Activated naive CD4-positive, alpha-beta T cell (primary cell): ENCODE data around the gene STK33.

Experiments
- DNase-seq, 4 experiments: peaks; one replicate each; lab custom pipeline; 2025; lab: John Stamatoyannopoulos, UW

The STK33 gene

GRCh38 chr11:8603696-8604077, 9.7 kb upstream of the STK33 start:
- DNase-seq, result no peak

- no peak for DNase-seq
Observed at GRCh38 chr11:8601376-8602133, 7.5 kb upstream of the STK33 start.

- no peak for DNase-seq
Observed at GRCh38 chr11:8598506-8598905, 4.5 kb upstream of the STK33 start.

- no peak for DNase-seq
Observed at GRCh38 chr11:8597182-8597581, 3.2 kb upstream of the STK33 start.

- no peak for DNase-seq
Observed at GRCh38 chr11:8596504-8597046, 2.5 kb upstream of the STK33 start.

- DNase-seq, result no peak
Observed at GRCh38 chr11:8593455-8593854, 573 bp downstream of the STK33 start.

GRCh38 chr11:8587915-8588314, 6.1 kb downstream of the STK33 start:
- DNase-seq, result no peak

- DNase-seq, result no peak
Observed at GRCh38 chr11:8586805-8587204, 7.2 kb downstream of the STK33 start.

GRCh38 chr11:8586184-8586583, 7.8 kb downstream of the STK33 start:
- DNase-seq, result no peak

- DNase-seq, result no peak
Observed at GRCh38 chr11:8584511-8584910, 9.5 kb downstream of the STK33 start.

GRCh38 chr11:8584082-8584481, 9.9 kb downstream of the STK33 start:
- DNase-seq, result no peak

GRCh38 chr11:8581300-8581699, 12.7 kb downstream of the STK33 start:
- DNase-seq, result no peak

GRCh38 chr11:8577791-8578581, 16.0 kb downstream of the STK33 start:
- no peak for DNase-seq

- no peak for DNase-seq
Observed at GRCh38 chr11:8574798-8575197, 19.2 kb downstream of the STK33 start.

- DNase-seq, result no peak
Observed at GRCh38 chr11:8573777-8574176, 20.3 kb downstream of the STK33 start.

- no peak for DNase-seq
Observed at GRCh38 chr11:8567602-8568198, 26.3 kb downstream of the STK33 start.

- no peak for DNase-seq
Observed at GRCh38 chr11:8566613-8567210, 27.3 kb downstream of the STK33 start.

GRCh38 chr11:8564526-8564925, 29.5 kb downstream of the STK33 start:
- no peak for DNase-seq

GRCh38 chr11:8561461-8561860, 32.6 kb downstream of the STK33 start:
- DNase-seq, result no peak

- no peak for DNase-seq
Observed at GRCh38 chr11:8558436-8558835, 35.6 kb downstream of the STK33 start.

GRCh38 chr11:8545698-8546366, 48.2 kb downstream of the STK33 start:
- no peak for DNase-seq

GRCh38 chr11:8544807-8545206, 49.2 kb downstream of the STK33 start:
- DNase-seq, result no peak
